Large intestine (tissue), 3 donors: Measurements from ENCODE around the gene ATP10B. TPM values are rescaled to one million over a fixed set of nuclear protein-coding genes. Genes with fewer than 3 reads are reported as not detected.

Source experiments
- DNase-seq, 2 donors: peaks; one replicate each; pipeline versions ENCODE4 v3.0.0 to v3.0.0-alpha.2; 2013
- H3K27ac ChIP-seq: one replicate; pipeline ENCODE4 v1.5.1; 2013; ENCODE audit warnings: low read length
- H3K27me3 ChIP-seq: 2 replicates; pipeline ENCODE4 v1.6.1; 2013; ENCODE audit warnings: low read length; ENCODE audit not compliant: control insufficient read depth, insufficient read depth
- H3K36me3 ChIP-seq: 2 replicates; pipeline ENCODE4 v1.6.1; 2013; ENCODE audit warnings: low read length; ENCODE audit not compliant: control insufficient read depth, insufficient read depth
- H3K4me1 ChIP-seq: one replicate; pipeline ENCODE4 v1.6.1; 2013; ENCODE audit warnings: low read length; ENCODE audit not compliant: control insufficient read depth, insufficient read depth
- H3K4me3 ChIP-seq: one replicate; pipeline ENCODE4 v1.5.1; 2013; ENCODE audit warnings: low read length
- H3K9me3 ChIP-seq: one replicate; pipeline ENCODE4 v1.6.1; 2013; ENCODE audit warnings: mild to moderate bottlenecking, low read depth, low read length, moderate library complexity; ENCODE audit not compliant: control insufficient read depth
- WGBS: methylation state at CpG from one replicate; pipeline ENCODE4 v1.1.5; 2013; ENCODE audit warnings: low lambda C conversion rate; ENCODE audit not compliant: insufficient coverage; 5-methylcytosine and 5-hydroxymethylcytosine counted together
- polyA plus RNA-seq: library from polyadenylated mRNA; unstranded; fragments of 120-200 nt; gene quantifications from one replicate; pipeline ENCODE4 v1.2.1, GENCODE V29; 2013

ATP10B gene
- polyA plus RNA-seq, 1 donor, result 35.6 TPM

DNA sequence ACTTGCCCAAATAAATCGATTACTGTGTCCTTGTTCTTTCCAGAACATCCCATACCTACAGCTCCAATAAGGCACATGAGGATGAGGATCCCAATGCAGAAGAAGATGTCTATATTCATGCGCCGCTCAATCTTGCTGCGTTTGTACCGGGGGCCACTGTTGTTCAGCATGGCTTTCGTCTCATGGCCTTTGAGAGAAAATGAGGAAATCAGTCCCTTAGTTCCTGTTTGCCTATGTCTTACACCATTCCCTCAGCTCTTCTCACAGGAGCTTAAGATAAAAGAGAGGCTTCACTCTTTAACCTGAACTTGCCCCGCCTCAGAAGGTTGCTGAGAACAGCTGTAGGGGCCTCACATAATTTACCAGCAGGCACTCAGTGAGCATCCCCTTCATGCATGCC lies 211.6 kb downstream of the ATP10B start:
- H3K9me3 ChIP-seq, result no peaks in the 10 kb centered on the region
- H3K4me1 ChIP-seq, result peaks cover 53% of the 10 kb centered on the region
- no CpG with 5 or more reads among the region's 7 CpGs for WGBS
- no peak overlapping the region for H3K4me3 ChIP-seq
- DNase-seq, result peak in 1 of 2 donors; percentile 63
- H3K27ac ChIP-seq, result peak overlapping the region; percentile 41
- no peaks in the 10 kb centered on the region for H3K27me3 ChIP-seq
- peaks cover 4% of the 10 kb centered on the region for H3K36me3 ChIP-seq

DNA sequence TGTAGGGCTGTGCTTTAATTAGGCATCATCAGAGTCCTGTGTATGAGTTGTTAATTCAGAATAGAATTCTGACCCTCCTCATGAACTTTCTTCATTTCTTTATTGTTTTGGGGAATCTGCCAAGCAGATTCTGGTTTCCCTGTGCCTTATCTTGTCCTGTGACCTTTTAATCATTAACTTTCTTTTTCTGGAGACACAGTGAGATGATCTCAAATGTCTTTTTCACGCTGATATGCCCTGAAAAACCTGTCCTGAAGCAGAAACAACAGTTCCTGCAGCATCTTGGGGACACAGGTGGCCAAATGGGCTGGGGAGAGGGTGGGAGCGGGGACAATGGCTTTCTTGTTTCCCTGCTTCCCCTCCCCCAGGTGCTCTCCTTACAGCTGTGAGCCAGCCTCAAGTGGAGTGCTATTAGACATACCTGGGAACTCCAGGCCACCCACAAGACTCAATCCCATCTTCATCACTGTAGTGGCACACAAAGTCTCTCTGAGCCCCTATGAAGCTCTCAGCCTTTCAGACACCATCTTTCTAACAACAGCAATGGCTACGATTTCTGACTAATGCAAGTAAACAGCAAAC lies 213.8 kb downstream of the ATP10B start:
- 40% methylated on average over 1 of the region's 3 CpGs for WGBS
- H3K27ac ChIP-seq, result peak overlapping the region; percentile 62
- no peaks in the 10 kb centered on the region for H3K27me3 ChIP-seq
- DNase-seq, result peak; percentile 62 to 85
- no peak overlapping the region for H3K4me3 ChIP-seq
- H3K9me3 ChIP-seq, result no peaks in the 10 kb centered on the region
- H3K4me1 ChIP-seq, result peaks cover 69% of the 10 kb centered on the region
- peaks cover 9% of the 10 kb centered on the region for H3K36me3 ChIP-seq

DNA sequence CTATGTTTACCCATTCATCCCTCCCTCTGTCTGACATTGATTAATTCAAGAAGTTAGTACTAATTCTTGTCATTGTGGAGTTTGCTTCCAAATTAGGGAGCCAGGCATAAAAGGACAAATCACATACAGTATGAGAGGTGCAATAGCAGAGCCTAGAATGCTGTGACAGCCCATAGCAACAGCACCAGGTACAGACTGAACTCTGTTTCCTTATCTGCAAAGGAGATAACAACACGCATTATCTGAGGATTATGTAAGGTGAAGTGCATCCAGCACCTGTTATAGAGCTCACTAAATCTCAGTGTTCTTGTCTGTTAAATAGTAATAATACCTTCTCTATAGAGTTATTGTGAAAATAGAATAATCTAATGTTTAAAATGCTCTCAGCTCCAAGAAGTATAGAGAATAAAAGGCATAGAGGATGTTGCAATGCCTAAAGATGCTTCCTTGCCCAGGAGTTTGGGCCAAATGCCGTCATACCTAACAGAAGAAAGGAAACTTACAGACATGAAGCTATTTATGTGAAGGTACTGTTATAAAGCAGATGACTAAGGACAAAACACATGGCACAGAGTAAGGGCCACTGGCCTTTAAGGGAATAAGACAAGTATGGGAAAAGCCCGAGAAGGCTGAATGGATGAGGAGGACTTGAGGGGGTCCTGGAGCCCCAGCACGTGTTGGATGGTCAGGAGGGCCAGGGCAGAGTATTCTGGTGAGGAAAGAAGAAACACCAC lies 214.5 kb downstream of the ATP10B start:
- peak; percentile 57 to 78 for DNase-seq
- peak overlapping the region; percentile 62 for H3K27ac ChIP-seq
- H3K4me1 ChIP-seq, result peaks cover 69% of the 10 kb centered on the region
- H3K4me3 ChIP-seq, result no peak overlapping the region
- no peaks in the 10 kb centered on the region for H3K9me3 ChIP-seq
- 0% methylated on average over 1 of the region's 4 CpGs for WGBS
- H3K27me3 ChIP-seq, result no peaks in the 10 kb centered on the region
- peaks cover 9% of the 10 kb centered on the region for H3K36me3 ChIP-seq

DNA sequence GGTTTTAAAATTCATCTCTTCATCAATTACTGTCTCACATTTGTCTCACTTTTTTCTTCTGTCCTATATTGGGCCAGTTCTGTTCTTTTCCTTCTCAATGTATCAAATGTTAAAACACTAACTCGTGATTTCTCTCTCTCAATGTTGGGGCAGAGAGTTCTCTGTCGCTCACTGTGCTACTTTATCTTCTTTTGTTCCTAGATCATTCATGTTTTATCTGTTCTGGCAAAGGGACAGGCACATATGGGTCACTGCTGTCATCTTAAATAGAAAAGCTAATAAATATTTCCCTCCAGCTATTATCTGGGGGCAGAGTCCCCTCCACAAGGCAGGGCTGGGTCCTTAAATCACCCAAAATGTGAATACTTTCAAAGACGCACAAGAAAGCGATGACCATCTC lies 216.3 kb downstream of the ATP10B start:
- DNase-seq, result no peak
- H3K27ac ChIP-seq, result peak overlapping the region; percentile 65

DNA sequence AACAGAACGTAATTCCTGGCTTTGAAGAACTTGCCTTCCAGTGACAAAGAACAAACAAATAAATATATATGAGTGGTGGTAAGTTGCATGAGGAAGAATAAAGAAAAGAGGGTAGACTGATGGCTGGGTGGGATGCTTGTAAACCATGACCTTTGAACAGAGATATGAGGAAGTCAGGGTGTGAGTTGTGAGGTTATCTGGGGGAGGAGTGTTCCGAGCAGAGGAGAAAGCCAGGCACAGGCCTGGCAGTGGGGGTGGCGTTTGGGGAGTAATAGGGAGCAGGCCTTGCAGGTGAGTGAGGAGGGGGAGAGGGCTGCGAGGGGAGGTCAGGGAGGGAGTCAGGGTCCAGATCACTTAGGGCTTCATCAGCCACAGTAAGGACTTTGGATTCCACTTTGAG lies 217.0 kb downstream of the ATP10B start:
- Histone ChIP-seq H3K36me3 (peaks cover 13% of the 10 kb centered on the region), H3K27ac (peak overlapping the region; percentile 65), H3K27me3 (no peaks in the 10 kb centered on the region), H3K4me3 (no peak overlapping the region), H3K9me3 (no peaks in the 10 kb centered on the region), H3K4me1 (peaks cover 65% of the 10 kb centered on the region)
- WGBS, result no CpG with 5 or more reads among the region's 4 CpGs
- peak; percentile 80 to 86 for DNase-seq

More for the DNA sequence above, 216.3 kb downstream of the ATP10B start:
- Histone ChIP-seq H3K4me1 (peaks cover 68% of the 10 kb centered on the region), H3K9me3 (no peaks in the 10 kb centered on the region), H3K27me3 (no peaks in the 10 kb centered on the region), H3K36me3 (peaks cover 13% of the 10 kb centered on the region), H3K4me3 (no peak overlapping the region)
- no CpG with 5 or more reads among the region's 4 CpGs for WGBS

DNA sequence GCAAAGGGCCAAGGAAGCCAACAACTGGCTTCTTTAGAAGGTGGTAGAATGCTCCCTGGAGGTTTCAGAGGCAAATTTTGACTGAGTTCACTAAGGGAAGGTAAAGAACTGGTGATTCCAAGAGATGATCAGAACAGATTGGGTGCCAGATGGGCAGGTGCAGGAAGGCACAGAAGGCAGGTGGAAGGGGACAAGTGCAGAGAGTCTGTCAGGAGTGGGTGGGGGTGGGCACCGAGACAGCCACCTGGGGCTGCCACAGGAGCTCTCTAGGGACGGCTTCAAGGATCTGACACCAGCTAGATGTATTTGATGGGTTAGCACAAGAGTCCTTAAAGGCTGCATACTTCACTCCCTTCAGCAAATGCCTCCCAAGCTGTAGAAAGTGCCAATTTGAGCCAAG lies 223.0 kb downstream of the ATP10B start:
- no peaks in the 10 kb centered on the region for H3K9me3 ChIP-seq
- peaks cover 54% of the 10 kb centered on the region for H3K4me1 ChIP-seq
- no peak overlapping the region for H3K4me3 ChIP-seq
- H3K27me3 ChIP-seq, result no peaks in the 10 kb centered on the region
- peaks cover 10% of the 10 kb centered on the region for H3K36me3 ChIP-seq
- no peak overlapping the region for H3K27ac ChIP-seq
- WGBS, result no CpG with 5 or more reads among the region's 2 CpGs
- DNase-seq, result no peak

DNA sequence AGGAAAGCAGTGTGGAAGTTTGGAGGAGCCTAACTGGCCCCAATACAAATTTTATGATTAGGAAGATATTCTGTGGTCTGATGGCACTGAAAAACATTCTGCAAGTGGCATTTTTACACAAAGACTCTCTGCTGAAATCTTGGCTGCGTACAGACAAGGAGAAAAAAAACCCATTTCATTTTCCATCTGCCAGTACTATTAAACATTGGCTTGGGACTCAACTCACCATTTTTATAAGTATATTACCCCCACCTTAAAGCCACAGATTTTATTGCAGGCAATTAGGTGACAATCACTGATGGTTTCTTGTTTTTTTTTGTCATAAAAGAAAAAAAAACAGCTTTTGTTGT lies 223.4 kb downstream of the ATP10B start:
- Histone ChIP-seq H3K36me3 (peaks cover 8% of the 10 kb centered on the region), H3K9me3 (no peaks in the 10 kb centered on the region), H3K27ac (peak overlapping the region; percentile 6), H3K27me3 (no peaks in the 10 kb centered on the region), H3K4me1 (peaks cover 50% of the 10 kb centered on the region), H3K4me3 (no peak overlapping the region)
- no CpG with 5 or more reads among the region's 1 CpG for WGBS
- DNase-seq, result no peak

DNA sequence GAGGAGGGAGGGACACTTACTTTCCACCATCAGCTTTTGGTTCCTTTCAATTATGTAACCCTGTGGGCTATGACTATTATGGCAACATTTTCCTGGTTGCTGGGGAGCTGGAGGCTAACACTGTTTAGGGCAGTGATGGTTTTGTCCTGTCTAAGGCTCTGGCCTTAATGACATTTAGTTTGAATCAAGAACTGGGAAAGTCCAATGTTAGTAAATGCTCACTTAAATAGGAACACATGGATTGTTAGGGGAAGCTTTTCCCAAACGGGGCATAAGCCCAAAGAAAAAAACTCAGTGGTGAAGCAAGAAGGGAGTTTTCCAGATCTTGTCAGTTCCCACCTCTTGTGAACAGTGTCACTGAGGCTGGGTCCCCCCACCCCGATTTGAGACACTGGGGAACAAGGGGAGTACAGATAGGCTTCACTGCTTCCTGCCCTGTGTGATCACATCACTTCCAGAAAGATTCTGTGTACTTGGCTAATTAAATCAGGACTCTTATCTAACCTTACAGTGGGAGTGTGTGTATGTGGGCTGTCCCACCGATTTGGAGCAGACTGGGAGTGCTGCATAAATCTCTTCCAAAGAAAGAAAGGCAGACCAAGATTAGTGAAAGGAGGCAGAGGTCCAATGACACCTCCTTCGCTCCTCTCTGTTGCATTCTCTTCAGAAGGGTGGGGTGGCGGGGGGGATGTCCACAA lies 223.9 kb downstream of the ATP10B start:
- H3K36me3 ChIP-seq, result peaks cover 8% of the 10 kb centered on the region
- H3K27ac ChIP-seq, result peak overlapping the region; percentile 11
- H3K9me3 ChIP-seq, result no peaks in the 10 kb centered on the region
- H3K27me3 ChIP-seq, result no peaks in the 10 kb centered on the region
- no peak for DNase-seq
- peaks cover 50% of the 10 kb centered on the region for H3K4me1 ChIP-seq
- H3K4me3 ChIP-seq, result no peak overlapping the region
- 40% methylated on average over 1 of the region's 5 CpGs for WGBS

DNA sequence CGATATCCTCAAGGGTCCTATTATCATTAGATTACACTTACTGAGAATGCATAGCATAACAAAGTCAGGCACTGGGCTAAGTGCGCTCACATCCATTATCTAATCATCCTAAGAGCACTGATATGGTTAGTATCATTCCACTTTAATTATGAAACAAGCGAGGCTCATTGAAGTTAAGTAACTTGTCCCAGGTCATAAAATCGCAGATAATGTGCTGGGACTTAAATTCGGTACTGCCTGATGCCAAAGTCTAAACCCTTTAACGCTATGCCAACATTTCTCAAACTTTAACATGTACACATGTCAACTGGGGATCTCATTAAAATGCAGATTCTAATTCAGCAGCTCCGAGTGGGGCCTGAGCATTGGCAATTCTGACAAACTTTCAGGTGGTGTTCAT lies 225.7 kb downstream of the ATP10B start:
- Histone ChIP-seq H3K27ac (peak overlapping the region; percentile 47), H3K36me3 (peaks cover 5% of the 10 kb centered on the region), H3K4me3 (no peak overlapping the region), H3K27me3 (no peaks in the 10 kb centered on the region), H3K4me1 (peaks cover 55% of the 10 kb centered on the region), H3K9me3 (no peaks in the 10 kb centered on the region)
- WGBS, result no CpG with 5 or more reads among the region's 7 CpGs
- peak; percentile 47 to 76 for DNase-seq

DNA sequence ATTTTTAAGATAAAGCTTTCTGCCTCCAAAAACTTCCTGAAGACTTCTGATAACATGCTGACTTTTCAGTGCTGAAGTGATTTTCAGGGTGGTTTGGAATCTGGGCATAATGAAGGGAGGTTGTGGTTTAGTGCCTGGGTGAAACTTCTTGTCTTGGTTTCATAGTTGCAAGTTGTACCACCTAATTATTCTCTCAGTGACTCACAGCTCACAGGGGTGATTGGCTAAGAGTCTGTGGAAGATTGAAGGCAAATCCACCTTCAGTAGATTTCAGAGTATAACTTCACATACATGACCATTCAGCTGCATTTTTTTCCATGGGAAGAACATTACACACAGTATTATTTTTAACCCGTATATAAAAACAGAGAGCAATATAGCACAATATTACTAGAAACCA lies 230.5 kb downstream of the ATP10B start:
- Histone ChIP-seq H3K4me3 (no peak overlapping the region), H3K4me1 (peaks cover 22% of the 10 kb centered on the region), H3K36me3 (peaks cover 11% of the 10 kb centered on the region), H3K9me3 (no peaks in the 10 kb centered on the region), H3K27ac (no peak overlapping the region), H3K27me3 (no peaks in the 10 kb centered on the region)
- peak in 1 of 2 donors; percentile 72 for DNase-seq
- no CpG with 5 or more reads among the region's 1 CpG for WGBS
